Activated CD4-positive, alpha-beta T cell treated with anti-CD3 and anti-CD28 coated beads, Interleukin-2, amount 50 U/mL, for 24 hours (primary cell): ENCODE measurements around the gene ABCC5.
"Not testable (repeated sequence)": the region's sequence is repeated elsewhere in the genome, so short reads cannot be mapped to it uniquely, and the experiment has no call there.

ENCODE experiments used
- DNase-seq, 2 donors: peaks; one replicate each; pipeline ENCODE4 v3.0.0-alpha.2; 2020; ENCODE audit warnings: low read depth in 1 of 2, low spot score in 1 of 2

The ABCC5 gene

GRCh38 chr3:183896184-183896583 is 121.5 kb downstream of the ABCC5 start:
- no peak for DNase-seq

- no peak for DNase-seq
These were observed 121.9 kb downstream of the ABCC5 start for GRCh38 chr3:183895774-183896173.

- DNase-seq, result peak in 1 of 2 donors; percentile 17
These were observed 122.4 kb downstream of the ABCC5 start for GRCh38 chr3:183895296-183895695.

- no peak for DNase-seq
These were observed 125.0 kb downstream of the ABCC5 start for GRCh38 chr3:183892610-183893214.

GRCh38 chr3:183885766-183886165 is 131.9 kb downstream of the ABCC5 start:
- no peak for DNase-seq

DNA sequence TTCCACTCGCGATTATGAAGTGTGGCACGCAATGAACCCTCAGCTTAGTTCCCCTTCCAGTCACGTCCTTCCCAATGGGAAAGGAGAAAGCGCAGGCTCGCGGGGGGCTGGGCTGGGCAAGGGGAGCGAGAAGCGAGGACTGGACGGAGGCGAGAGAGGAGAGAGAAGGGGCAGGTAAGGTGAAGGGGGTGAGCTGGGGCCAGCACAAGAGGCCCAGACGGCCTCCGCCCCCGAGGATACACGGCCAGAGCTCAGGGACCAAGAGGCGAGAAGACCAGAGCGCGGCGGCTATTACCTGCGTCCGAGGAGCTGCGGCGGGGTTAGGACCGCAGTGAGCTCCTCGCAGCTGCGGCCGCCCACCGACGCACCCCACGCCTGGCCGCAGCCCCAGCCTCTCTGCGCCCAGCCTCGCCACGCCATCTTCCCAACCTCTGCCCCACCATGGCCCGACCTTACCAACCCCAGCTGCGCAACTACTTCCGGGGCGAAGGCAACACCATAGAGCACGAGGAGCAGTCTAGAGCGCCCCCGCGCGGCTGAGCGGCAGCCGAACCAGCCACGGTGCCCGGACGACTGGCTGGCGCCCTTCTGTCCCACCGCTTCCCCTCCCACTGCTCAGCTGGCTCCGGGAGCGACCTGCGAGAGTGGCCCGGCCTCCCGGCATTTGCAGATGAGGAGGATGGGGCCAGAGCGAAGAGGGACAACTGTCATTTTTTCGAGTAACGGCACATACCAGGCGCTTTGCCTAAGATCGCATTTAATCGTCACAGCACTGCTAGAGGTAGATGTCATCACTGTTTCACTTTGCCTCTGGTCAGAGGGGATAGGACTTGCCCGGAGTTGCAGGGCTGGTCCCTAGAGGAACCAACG is 133.0 kb downstream of the ABCC5 start, which contains the start of gene PARL:
TSS of gene PARL (minus strand) at position 454 of the 870 bp plus-strand sequence. CDS start at position 420, 34 bp downstream.
- DNase-seq, result peak; percentile 95

DNA sequence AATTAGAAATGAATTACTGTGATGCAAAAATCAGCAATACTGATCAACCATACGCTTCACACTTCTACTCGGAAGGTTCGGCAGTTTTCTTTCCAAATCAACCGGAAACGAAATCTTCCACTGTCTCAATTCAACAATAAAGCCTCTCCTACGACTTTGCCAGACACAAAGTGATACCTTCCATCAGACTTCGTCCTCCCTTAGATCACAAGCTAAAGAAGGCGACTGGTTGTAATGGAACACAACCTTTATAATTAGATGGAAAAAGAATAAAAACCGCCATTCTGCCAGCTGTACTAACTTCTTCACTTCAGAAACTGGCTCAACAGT is 133.6 kb downstream of the ABCC5 start:
- peak in 1 of 2 donors; percentile 12 for DNase-seq

GRCh38 chr3:183883291-183884096 is 134.2 kb downstream of the ABCC5 start:
- DNase-seq, result no peak

- no peak for DNase-seq
These were observed 137.6 kb downstream of the ABCC5 start for GRCh38 chr3:183880121-183880520.

GRCh38 chr3:183879243-183879642 is 138.4 kb downstream of the ABCC5 start:
- DNase-seq, result no peak

DNA sequence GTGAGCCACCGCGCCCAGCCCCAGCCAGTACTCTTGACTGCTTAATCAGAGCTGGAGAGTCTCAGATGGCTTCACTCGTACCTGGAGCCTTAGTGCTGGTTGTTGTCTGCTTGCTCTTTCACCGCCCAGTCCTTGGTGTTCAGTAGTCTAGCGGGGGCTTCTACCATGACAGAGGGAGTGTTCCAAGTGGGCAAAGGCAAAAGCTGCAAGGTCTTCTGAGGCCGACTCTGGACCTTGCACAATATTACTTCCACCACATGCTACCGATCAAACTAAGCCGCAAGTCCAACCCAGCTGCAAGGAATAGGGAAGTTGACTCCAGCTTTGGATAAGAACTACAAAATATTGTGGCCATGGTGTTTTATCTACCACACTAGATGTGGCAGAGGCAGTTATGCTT is 139.6 kb downstream of the ABCC5 start:
- DNase-seq, result no peak

GRCh38 chr3:183877227-183877626 is 140.5 kb downstream of the ABCC5 start:
- DNase-seq, result not testable (repeated sequence)

GRCh38 chr3:183875411-183875810 is 142.3 kb downstream of the ABCC5 start:
- DNase-seq, result no peak

- DNase-seq, result no peak
These were observed 143.8 kb downstream of the ABCC5 start for GRCh38 chr3:183873914-183874313.

GRCh38 chr3:183871541-183871940 is 146.1 kb downstream of the ABCC5 start:
- DNase-seq, result no peak

DNA sequence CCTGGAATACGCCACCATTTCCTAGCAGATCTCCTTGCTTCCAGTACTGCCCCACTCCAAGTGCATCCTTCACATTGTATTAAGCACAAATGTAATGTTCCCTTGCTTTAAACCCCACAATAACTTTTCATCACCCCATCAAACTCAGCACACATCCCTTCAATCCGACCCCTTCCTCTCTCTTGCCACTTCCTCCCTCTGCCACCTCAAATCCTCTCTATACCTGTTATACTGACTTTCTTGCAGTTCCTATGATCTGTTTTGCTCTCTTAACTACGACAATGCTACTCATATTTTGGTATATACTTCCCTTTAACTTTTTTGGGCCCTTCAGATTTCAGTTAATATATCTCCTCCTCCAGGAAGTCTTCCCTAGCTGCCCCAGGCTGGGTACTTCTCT is 147.1 kb downstream of the ABCC5 start:
- no peak for DNase-seq
